ENCODE data around the gene GABPB2.

DNA sequence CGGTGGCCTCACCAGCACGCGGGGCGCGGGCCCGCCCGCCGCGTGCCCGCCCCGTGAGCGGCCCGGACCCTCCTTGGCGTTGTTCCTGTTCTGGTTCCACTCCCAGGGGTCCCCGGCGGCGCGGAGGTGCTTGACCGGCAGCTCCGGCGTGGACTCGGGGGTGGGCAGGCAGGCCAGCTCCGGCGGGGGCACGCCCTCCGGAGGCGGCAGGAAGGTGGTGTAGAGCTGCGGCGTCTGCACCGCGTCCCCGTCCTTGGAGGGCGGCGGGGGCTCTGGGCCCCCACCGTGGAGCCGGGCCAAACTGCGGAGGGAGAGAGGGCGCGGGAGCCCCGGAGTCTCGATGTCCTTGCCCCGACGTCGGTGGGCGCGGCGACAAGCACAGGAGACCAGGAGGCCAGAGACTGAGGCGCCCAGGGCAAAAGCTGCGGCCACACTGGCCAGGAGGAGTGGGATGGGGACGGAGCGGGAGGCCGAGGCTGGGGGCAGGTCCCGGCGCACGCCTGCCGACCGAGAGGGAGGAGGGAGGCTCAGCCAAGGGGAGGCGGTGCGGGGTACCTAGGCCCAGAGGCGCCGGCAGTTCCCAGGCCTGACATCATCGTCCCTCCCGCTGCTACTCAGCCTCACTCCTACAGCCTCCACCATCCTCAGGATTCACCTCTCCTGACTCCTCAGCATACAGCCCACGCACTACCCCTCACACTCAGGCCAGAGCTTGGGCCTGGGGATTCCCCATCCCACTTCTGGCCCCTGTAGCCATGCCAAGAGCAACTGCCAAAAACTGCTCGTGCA is 62.7 kb downstream of the GABPB2 start:
- no peak for TF ChIP-seq EZH2 (IDR thresholded peaks at IDR 0.05; ENCODE audit: insufficient read depth, low read length)
- TF ChIP-seq CTCF (IDR thresholded peaks at IDR 0.05; ENCODE audit: insufficient read depth, low read depth, low read length): no peak

Measured in astrocyte (in vitro differentiated cells and primary cell).